Tibial nerve (tissue), 4 donors: ENCODE data around the gene ATP1A2. TPM values are rescaled to one million over a fixed set of nuclear protein-coding genes. Genes with fewer than 3 reads are reported as not detected.

Experiments
- DNase-seq, 2 donors: peaks; one replicate each; pipeline ENCODE4 v3.0.0-alpha.2; 2019; ENCODE audit warnings: low spot score in 2 of 2
- H3K27ac ChIP-seq, 4 donors: fragments of 200-600 bp; sonication (generic) in 3 of 4; one replicate each; pipeline ENCODE4 v1.5.1; 2017 to 2019; ENCODE audit warnings: mild to moderate bottlenecking in 1 of 4
- H3K27me3 ChIP-seq, 2 donors: fragments of 200-600 bp; sonication (generic) in 1 of 2; one replicate each; pipeline versions ENCODE4 v1.5.1 to v1.6.0; 2017 to 2019
- H3K36me3 ChIP-seq, 3 donors: fragments of 200-600 bp; sonication (generic); one replicate each; pipeline ENCODE4 v1.5.1; 2018 to 2019
- H3K4me1 ChIP-seq, 4 donors: fragments of 200-600 bp; sonication (generic) in 3 of 4; one replicate each; pipeline ENCODE4 v1.5.1; 2017 to 2019
- H3K4me3 ChIP-seq, 4 donors: fragments of 200-600 bp; sonication (generic) in 3 of 4; one replicate each; pipeline ENCODE4 v1.5.1; 2017 to 2019; ENCODE audit warnings: mild to moderate bottlenecking in 1 of 4, moderate library complexity in 1 of 4
- H3K9me3 ChIP-seq, 4 donors: fragments of 200-600 bp; sonication (generic) in 3 of 4; one replicate each; pipeline ENCODE4 v1.5.1; 2017 to 2019
- CTCF ChIP-seq, 5 experiments: fragments of 200-600 bp in 3 of 5; fragments of 450-650 bp in 2 of 5; sonication (generic) in 3 of 5; IDR thresholded peaks; one replicate each; pipeline ENCODE4 v1.5.1; 2016 to 2019; ENCODE audit warnings: antibody characterized with exemption in 5 of 5, mild to moderate bottlenecking in 3 of 5, moderate library complexity in 2 of 5
- EP300 ChIP-seq, 2 donors: sonication (generic); formaldehyde crosslinking; IDR thresholded peaks; one replicate each; pipeline ENCODE4 v1.6.1; 2017; ENCODE audit warnings: antibody characterized with exemption in 2 of 2, mild to moderate bottlenecking in 1 of 2
- POLR2A ChIP-seq, 2 donors: fragments of 450-650 bp; IDR thresholded peaks; one replicate each; pipeline ENCODE4 v1.6.1; 2017; ENCODE audit warnings: antibody characterized with exemption in 2 of 2, mild to moderate bottlenecking in 2 of 2, moderate library complexity in 2 of 2
- WGBS, 2 donors: methylation state at CpG; one replicate each; pipeline ENCODE4 v1.1.5; 2018; 5-methylcytosine and 5-hydroxymethylcytosine counted together
- total RNA-seq, 4 donors: library from RNA; depleted of rRNA; stranded (reverse); fragments of >200 nt; gene quantifications; one replicate each; pipeline ENCODE4 v1.1.0, GENCODE V29; 2016

Gene ATP1A2
- total RNA-seq, 4 donors from 2014 or later = 173 to 211 (median 201) TPM

DNA sequence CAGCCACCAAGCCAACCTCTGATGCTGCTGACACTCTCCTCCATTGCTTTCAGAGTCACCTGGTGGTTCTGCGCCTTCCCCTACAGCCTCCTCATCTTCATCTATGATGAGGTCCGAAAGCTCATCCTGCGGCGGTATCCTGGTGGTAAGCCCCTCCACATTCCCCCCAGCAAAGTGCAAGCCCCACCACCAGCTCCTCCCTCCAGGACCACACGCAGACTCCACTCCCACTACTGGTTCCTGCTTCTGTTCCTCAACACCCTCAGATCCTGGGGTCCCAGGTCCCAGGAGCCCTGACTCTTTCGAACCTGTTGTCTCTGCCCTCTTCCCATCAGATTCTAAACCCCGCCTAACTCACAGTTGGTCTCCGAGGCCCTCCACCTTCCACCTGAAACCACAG lies 24.3 kb downstream of the ATP1A2 start:
- no peaks in the 10 kb centered on the region for H3K9me3 ChIP-seq
- no peaks in the 10 kb centered on the region for H3K27me3 ChIP-seq
- no peak overlapping the region for H3K27ac ChIP-seq
- no peak overlapping the region for H3K4me3 ChIP-seq
- no peak for DNase-seq
- WGBS, 2 donors = 88 to 93% methylated on average over 8 of the region's 8 CpGs
- TF ChIP-seq POLR2A (IDR thresholded peaks at IDR 0.05) (no peak), EP300 (IDR thresholded peaks at IDR 0.05) (no peak), CTCF (IDR thresholded peaks at IDR 0.05) (no peak)
- peaks cover 0 to 69% (median 0%) of the 10 kb centered on the region in 3 donors for H3K36me3 ChIP-seq
- H3K4me1 ChIP-seq = peaks cover 0 to 3% (median 0%) of the 10 kb centered on the region in 4 donors

DNA sequence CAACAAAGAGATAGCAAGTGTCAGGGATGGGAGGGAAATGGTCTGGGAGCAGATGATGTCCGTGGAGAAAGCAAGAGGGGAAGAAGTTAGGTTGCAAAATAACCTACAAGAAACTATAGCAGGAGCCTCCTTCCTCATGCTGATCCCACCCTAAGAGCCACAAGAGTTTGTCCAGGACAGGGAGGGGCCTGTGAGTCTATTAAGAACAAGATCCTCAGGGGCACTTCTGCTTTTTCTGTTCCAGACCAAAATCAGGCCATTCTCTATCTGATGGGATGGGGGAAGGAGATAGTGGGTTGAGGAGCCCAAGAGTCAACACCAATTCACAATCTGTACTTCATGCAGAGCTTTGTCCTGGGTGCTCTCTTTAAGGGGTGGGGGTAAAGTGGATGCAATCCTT lies 28.1 kb downstream of the ATP1A2 start:
- no peaks in the 10 kb centered on the region for H3K27me3 ChIP-seq
- 27 to 33% methylated on average over 1 of the region's 1 CpG for WGBS, 2 donors
- H3K4me1 ChIP-seq = peaks cover 0 to 4% (median 0%) of the 10 kb centered on the region in 4 donors
- peaks cover 0 to 33% (median 0%) of the 10 kb centered on the region in 3 donors for H3K36me3 ChIP-seq
- H3K27ac ChIP-seq = no peak overlapping the region
- DNase-seq = no peak
- no peak overlapping the region for H3K4me3 ChIP-seq
- TF ChIP-seq POLR2A (IDR thresholded peaks at IDR 0.05) (no peak), CTCF (IDR thresholded peaks at IDR 0.05) (no peak), EP300 (IDR thresholded peaks at IDR 0.05) (no peak)
- H3K9me3 ChIP-seq = no peaks in the 10 kb centered on the region

DNA sequence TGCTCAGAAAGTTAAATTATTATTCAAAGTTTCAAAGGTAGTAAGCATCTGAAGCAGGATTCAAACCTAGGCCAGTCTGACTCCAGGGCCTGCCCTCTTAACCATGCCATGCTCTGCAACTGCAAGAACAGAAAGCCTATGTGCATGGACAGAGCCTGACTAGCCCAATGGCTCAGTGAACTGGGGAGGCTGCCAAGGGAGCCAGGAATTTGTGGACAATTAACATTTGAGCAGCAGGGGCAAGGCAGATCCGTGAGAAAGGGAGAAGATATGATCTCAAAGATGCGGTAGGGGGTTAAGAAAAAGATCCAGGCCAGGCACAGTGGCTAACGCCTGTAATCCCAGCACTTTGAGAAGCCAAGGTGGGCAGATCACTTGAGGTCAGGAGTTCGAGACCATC lies 29.4 kb downstream of the ATP1A2 start:
- H3K36me3 ChIP-seq = peaks cover 0 to 22% (median 0%) of the 10 kb centered on the region in 3 donors
- 48 to 50% methylated on average over 4 of the region's 4 CpGs for WGBS, 2 donors

DNA sequence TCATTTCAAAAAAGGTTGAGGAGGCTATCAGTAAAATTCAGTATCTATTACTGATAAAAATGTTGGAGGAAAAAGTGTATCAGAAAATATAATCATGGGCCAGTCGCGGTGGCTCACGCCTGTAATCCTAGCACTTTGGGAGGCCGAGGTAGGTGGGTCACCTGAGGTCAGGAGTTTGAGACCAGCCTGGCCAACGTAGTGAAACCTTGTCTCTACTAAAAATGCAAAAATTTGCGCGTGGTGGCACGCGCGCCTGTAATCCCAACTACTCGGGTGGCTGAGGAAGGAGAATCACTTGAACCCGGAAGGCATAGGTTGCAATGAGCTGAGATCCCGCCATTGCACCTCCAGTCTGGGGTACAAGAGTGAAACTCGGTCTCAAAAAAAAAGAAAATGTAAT lies 30.5 kb downstream of the ATP1A2 start:
- 90 to 93% methylated on average over 14 of the region's 14 CpGs for WGBS, 2 donors
- Histone ChIP-seq H3K4me3 (no peak overlapping the region), H3K9me3 (no peaks in the 10 kb centered on the region), H3K27me3 (no peaks in the 10 kb centered on the region), H3K27ac (no peak overlapping the region), H3K36me3 (peaks cover 0 to 12% (median 0%) of the 10 kb centered on the region in 3 donors), H3K4me1 (peaks cover 0 to 4% (median 0%) of the 10 kb centered on the region in 4 donors)
- TF ChIP-seq CTCF (IDR thresholded peaks at IDR 0.05) (no peak), POLR2A (IDR thresholded peaks at IDR 0.05) (no peak), EP300 (IDR thresholded peaks at IDR 0.05) (no peak)
- no peak for DNase-seq

More for the DNA sequence above, 29.4 kb downstream of the ATP1A2 start:
- Histone ChIP-seq H3K27me3 (no peaks in the 10 kb centered on the region), H3K9me3 (no peaks in the 10 kb centered on the region), H3K4me1 (peaks cover 0 to 4% (median 0%) of the 10 kb centered on the region in 4 donors), H3K4me3 (no peak overlapping the region), H3K27ac (no peak overlapping the region)
- no peak for DNase-seq
- TF ChIP-seq POLR2A (IDR thresholded peaks at IDR 0.05) = no peak
- no peak for TF ChIP-seq CTCF (IDR thresholded peaks at IDR 0.05)
- TF ChIP-seq EP300 (IDR thresholded peaks at IDR 0.05) = no peak

DNA sequence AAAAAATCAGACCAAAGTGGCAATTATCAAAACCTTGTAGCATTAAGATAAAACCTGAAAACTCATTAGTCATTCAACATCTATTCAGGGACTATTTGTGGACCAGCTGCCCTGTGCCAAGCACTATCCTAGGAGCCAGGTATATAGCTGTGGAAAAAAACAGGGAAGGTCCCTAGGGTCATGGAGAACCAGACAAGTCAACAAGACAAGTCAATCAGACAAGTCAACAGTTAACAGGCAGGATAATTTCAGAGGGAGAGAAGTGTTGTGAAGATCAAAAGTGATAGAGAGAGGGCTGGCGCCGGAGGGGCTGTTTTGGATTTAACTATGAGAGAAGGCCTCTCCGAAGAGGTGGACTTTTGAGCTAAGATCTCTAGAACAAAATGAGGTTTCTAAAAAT lies 32.6 kb downstream of the ATP1A2 start:
- Histone ChIP-seq H3K27ac (no peak overlapping the region), H3K36me3 (no peaks in the 10 kb centered on the region), H3K4me1 (peaks cover 0 to 4% (median 0%) of the 10 kb centered on the region in 4 donors), H3K9me3 (no peaks in the 10 kb centered on the region), H3K4me3 (no peak overlapping the region), H3K27me3 (no peaks in the 10 kb centered on the region)
- 78 to 84% methylated on average over 3 of the region's 3 CpGs for WGBS, 2 donors
- DNase-seq = no peak
- TF ChIP-seq CTCF (IDR thresholded peaks at IDR 0.05) (no peak), EP300 (IDR thresholded peaks at IDR 0.05) (no peak), POLR2A (IDR thresholded peaks at IDR 0.05) (no peak)
